ENCODE measurements around the gene NRP1. TPM values are rescaled to one million over a fixed set of nuclear protein-coding genes. Genes with fewer than 3 reads are reported as not detected.

Gene NRP1
- total RNA-seq, 1 donor = 173 TPM

- Histone ChIP-seq H3K27me3 (ENCODE audit: insufficient read depth, low read length) (no peaks in the 10 kb centered on the region), H3K9me3 (ENCODE audit: low read depth, low read length) (no peaks in the 10 kb centered on the region), H3K79me2 (ENCODE audit: insufficient read depth, low read length) (no peaks in the 10 kb centered on the region), H3K4me2 (ENCODE audit: insufficient read depth, low read length) (no peak overlapping the region), H3K27ac (ENCODE audit: low read depth, low read length) (no peak overlapping the region), H3K4me3 (ENCODE audit: insufficient read depth, low read length) (no peak overlapping the region), H2AFZ (ENCODE audit: low read length) (no peak overlapping the region), H4K20me1 (ENCODE audit: insufficient read depth, low read length) (no peaks in the 10 kb centered on the region), H3K36me3 (ENCODE audit: insufficient read depth, low read length) (peaks cover 79% of the 10 kb centered on the region), H3K4me1 (ENCODE audit: insufficient read depth, low read length) (peaks cover 9% of the 10 kb centered on the region)
- TF ChIP-seq CTCF (IDR thresholded peaks at IDR 0.05; ENCODE audit: extremely low read depth, low read depth, low read length) = no peak
- DNase-seq (ENCODE audit: insufficient read length, low spot score, missing footprints) = no peak
Measured at GRCh38 chr10:33187427-33187999, 147.0 kb downstream of the NRP1 start.

- H3K4me1 ChIP-seq (ENCODE audit: insufficient read depth, low read length) = peaks cover 12% of the 10 kb centered on the region
- TF ChIP-seq CTCF (IDR thresholded peaks at IDR 0.05; ENCODE audit: extremely low read depth, low read depth, low read length) = no peak
- peaks cover 78% of the 10 kb centered on the region for H3K36me3 ChIP-seq (ENCODE audit: insufficient read depth, low read length)
- H3K27me3 ChIP-seq (ENCODE audit: insufficient read depth, low read length) = no peaks in the 10 kb centered on the region
- H4K20me1 ChIP-seq (ENCODE audit: insufficient read depth, low read length) = no peaks in the 10 kb centered on the region
- no peaks in the 10 kb centered on the region for H3K9me3 ChIP-seq (ENCODE audit: low read depth, low read length)
- no peak overlapping the region for H3K27ac ChIP-seq (ENCODE audit: low read depth, low read length)
- H2AFZ ChIP-seq (ENCODE audit: low read length) = no peak overlapping the region
- H3K79me2 ChIP-seq (ENCODE audit: insufficient read depth, low read length) = no peaks in the 10 kb centered on the region
- no peak overlapping the region for H3K4me3 ChIP-seq (ENCODE audit: insufficient read depth, low read length)
- H3K4me2 ChIP-seq (ENCODE audit: insufficient read depth, low read length) = no peak overlapping the region
- peak; percentile 56 for DNase-seq (ENCODE audit: insufficient read length, low spot score, missing footprints)
Measured at GRCh38 chr10:33186150-33186549, 148.3 kb downstream of the NRP1 start.

GRCh38 chr10:33183655-33184054 lies 150.8 kb downstream of the NRP1 start:
- H3K4me2 ChIP-seq (ENCODE audit: insufficient read depth, low read length) = no peak overlapping the region
- H3K4me1 ChIP-seq (ENCODE audit: insufficient read depth, low read length) = peaks cover 28% of the 10 kb centered on the region
- no peak for TF ChIP-seq CTCF (IDR thresholded peaks at IDR 0.05; ENCODE audit: extremely low read depth, low read depth, low read length)
- H3K4me3 ChIP-seq (ENCODE audit: insufficient read depth, low read length) = no peak overlapping the region
- no peaks in the 10 kb centered on the region for H4K20me1 ChIP-seq (ENCODE audit: insufficient read depth, low read length)
- no peaks in the 10 kb centered on the region for H3K9me3 ChIP-seq (ENCODE audit: low read depth, low read length)
- DNase-seq (ENCODE audit: insufficient read length, low spot score, missing footprints) = no peak
- H2AFZ ChIP-seq (ENCODE audit: low read length) = no peak overlapping the region
- no peak overlapping the region for H3K27ac ChIP-seq (ENCODE audit: low read depth, low read length)
- no peaks in the 10 kb centered on the region for H3K27me3 ChIP-seq (ENCODE audit: insufficient read depth, low read length)
- H3K79me2 ChIP-seq (ENCODE audit: insufficient read depth, low read length) = peaks cover 3% of the 10 kb centered on the region
- peaks cover 94% of the 10 kb centered on the region for H3K36me3 ChIP-seq (ENCODE audit: insufficient read depth, low read length)

- peaks cover 41% of the 10 kb centered on the region for H3K4me1 ChIP-seq (ENCODE audit: insufficient read depth, low read length)
- DNase-seq (ENCODE audit: insufficient read length, low spot score, missing footprints) = no peak
- H3K27ac ChIP-seq (ENCODE audit: low read depth, low read length) = peak overlapping the region; percentile 76
- H3K4me2 ChIP-seq (ENCODE audit: insufficient read depth, low read length) = no peak overlapping the region
- H3K79me2 ChIP-seq (ENCODE audit: insufficient read depth, low read length) = peaks cover 3% of the 10 kb centered on the region
- H2AFZ ChIP-seq (ENCODE audit: low read length) = no peak overlapping the region
- H3K27me3 ChIP-seq (ENCODE audit: insufficient read depth, low read length) = no peaks in the 10 kb centered on the region
- no peaks in the 10 kb centered on the region for H4K20me1 ChIP-seq (ENCODE audit: insufficient read depth, low read length)
- no peak for TF ChIP-seq CTCF (IDR thresholded peaks at IDR 0.05; ENCODE audit: extremely low read depth, low read depth, low read length)
- H3K9me3 ChIP-seq (ENCODE audit: low read depth, low read length) = no peaks in the 10 kb centered on the region
- peaks cover 76% of the 10 kb centered on the region for H3K36me3 ChIP-seq (ENCODE audit: insufficient read depth, low read length)
- no peak overlapping the region for H3K4me3 ChIP-seq (ENCODE audit: insufficient read depth, low read length)
Measured at GRCh38 chr10:33180921-33181320, 153.5 kb downstream of the NRP1 start.
